C4-2B (cell line): ENCODE data around the gene KRT80.

Source experiments
- H3K27ac ChIP-seq: fragments of 450-650 bp; 2 replicates; pipeline ENCODE4 v1.5.1; 2017
- CTCF ChIP-seq: fragments of 450-650 bp; conservative IDR thresholded peaks from 2 replicates; pipeline ENCODE4 v1.5.1; 2017; ENCODE audit warnings: mild to moderate bottlenecking
- ZFX ChIP-seq: fragments of 450-650 bp; IDR thresholded peaks from 2 replicates; pipeline ENCODE4 v1.6.1; 2017

KRT80 gene

GRCh38 chr12:52168019-52168717 lies 23.6 kb downstream of the KRT80 start:
- TF ChIP-seq ZFX (no peak), CTCF (no peak)

GRCh38 chr12:52167526-52167925 lies 24.3 kb downstream of the KRT80 start:
- TF ChIP-seq ZFX (no peak), CTCF (no peak)

More at GRCh38 chr12:52168019-52168717, 23.6 kb downstream of the KRT80 start:
- H3K27ac ChIP-seq = no peak overlapping the region

GRCh38 chr12:52166672-52167071 lies 25.1 kb downstream of the KRT80 start:
- no peak overlapping the region for H3K27ac ChIP-seq

More at GRCh38 chr12:52167526-52167925, 24.3 kb downstream of the KRT80 start:
- H3K27ac ChIP-seq = no peak overlapping the region

GRCh38 chr12:52165096-52165855 lies 26.5 kb downstream of the KRT80 start:
- TF ChIP-seq ZFX (no peak), CTCF (no peak)
- no peak overlapping the region for H3K27ac ChIP-seq

More at GRCh38 chr12:52166672-52167071, 25.1 kb downstream of the KRT80 start:
- TF ChIP-seq CTCF (no peak), ZFX (no peak)

GRCh38 chr12:52164624-52165023 lies 27.2 kb downstream of the KRT80 start:
- TF ChIP-seq CTCF = no peak
- TF ChIP-seq ZFX = no peak
- H3K27ac ChIP-seq = no peak overlapping the region

- TF ChIP-seq ZFX (no peak), CTCF (no peak)
- H3K27ac ChIP-seq = no peak overlapping the region
Measured at GRCh38 chr12:52162981-52163380, 28.8 kb downstream of the KRT80 start.

GRCh38 chr12:52160200-52160599 lies 31.6 kb downstream of the KRT80 start:
- no peak overlapping the region for H3K27ac ChIP-seq
- no peak for TF ChIP-seq CTCF
- TF ChIP-seq ZFX = no peak
